Activated CD8-positive, alpha-beta T cell treated with anti-CD3 and anti-CD28 coated beads for 36 hours (primary cell): ENCODE results near the gene TBL1Y. TPM values are rescaled to one million over a fixed set of nuclear protein-coding genes. Genes with fewer than 3 reads are reported as not detected.

Experiments used
- ATAC-seq: fragments of 200-7000 bp; cut with Tn5 transposase; one replicate; pipeline ENCODE4 v1.10.0; 2021; ENCODE audit warnings: mild to moderate bottlenecking, moderate library complexity
- CTCF ChIA-PET: fragments of 350-600 bp; sonication (Branson Sonifier 250); formaldehyde crosslinking; loops from one replicate; lab custom pipeline; 2021; ENCODE audit warnings: antibody characterized with exemption; lab: Charles Lee
- POLR2A ChIA-PET: fragments of 350-600 bp; sonication (Branson Sonifier 250); formaldehyde crosslinking; loops from one replicate; lab custom pipeline; 2021; ENCODE audit warnings: antibody characterized with exemption; lab: Charles Lee
- DNase-seq: peaks from one replicate; pipeline ENCODE4 v3.0.0-alpha.2; 2020
- H3K27ac Mint-ChIP-seq: one replicate; pipeline ENCODE4 v1.8.0; 2021; ENCODE audit warnings: mild to moderate bottlenecking, mixed read lengths
- H3K27me3 Mint-ChIP-seq: one replicate; pipeline ENCODE4 v1.8.0; 2021; ENCODE audit warnings: mixed read lengths
- H3K36me3 Mint-ChIP-seq: one replicate; pipeline ENCODE4 v1.8.0; 2021; ENCODE audit warnings: low read depth, mixed read lengths
- H3K4me1 Mint-ChIP-seq: one replicate; pipeline ENCODE4 v1.8.0; 2021; ENCODE audit warnings: low read depth, mixed read lengths
- H3K4me3 Mint-ChIP-seq: one replicate; pipeline ENCODE4 v1.8.0; 2021; ENCODE audit warnings: mild to moderate bottlenecking, moderate library complexity, mixed read lengths
- H3K9me3 Mint-ChIP-seq: one replicate; pipeline ENCODE4 v1.8.0; 2021; ENCODE audit warnings: mixed read lengths
- intact Hi-C: fragments of 100-400 bp; cut with micrococcal nuclease; formaldehyde crosslinking; loops from one replicate; pipeline ENCODE4 v1.10.0; 2022
- total RNA-seq, 2 experiments: library from RNA; stranded (reverse); gene quantifications; one replicate each; pipeline ENCODE4 v1.2.3, GENCODE V29; 2021
- TF ChIP-seq, protein P1 (sequence below): fragments of 200-600 bp; IDR thresholded peaks from one replicate; pipeline ENCODE4 v1.8.0; 2022; ENCODE audit warnings: antibody characterized with exemption, mild to moderate bottlenecking

Gene TBL1Y
- total RNA-seq, 2 experiments from 2014 or later, result 0.11 TPM; not detected in 1

DNA sequence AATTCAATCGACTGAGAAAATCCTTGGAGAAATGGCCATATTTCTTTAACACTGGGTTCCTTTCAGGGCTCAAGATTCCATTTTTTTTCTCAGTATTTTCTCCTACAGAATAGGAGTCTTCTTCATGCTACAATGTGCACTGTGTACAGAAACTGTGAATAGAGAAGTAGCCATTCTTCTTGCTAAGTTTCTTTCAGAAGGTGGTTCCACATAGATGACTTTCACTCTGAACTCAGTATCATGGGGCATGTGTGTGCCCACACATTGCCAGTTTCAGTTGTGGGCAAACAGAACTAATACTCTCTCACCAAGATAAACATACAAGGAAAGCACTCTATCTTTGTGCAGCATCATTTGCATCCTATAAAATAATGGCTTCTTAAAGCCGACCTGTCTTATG, 89.4 kb downstream of the TBL1Y start:
- POLR2A ChIA-PET, result no interaction called here

DNA sequence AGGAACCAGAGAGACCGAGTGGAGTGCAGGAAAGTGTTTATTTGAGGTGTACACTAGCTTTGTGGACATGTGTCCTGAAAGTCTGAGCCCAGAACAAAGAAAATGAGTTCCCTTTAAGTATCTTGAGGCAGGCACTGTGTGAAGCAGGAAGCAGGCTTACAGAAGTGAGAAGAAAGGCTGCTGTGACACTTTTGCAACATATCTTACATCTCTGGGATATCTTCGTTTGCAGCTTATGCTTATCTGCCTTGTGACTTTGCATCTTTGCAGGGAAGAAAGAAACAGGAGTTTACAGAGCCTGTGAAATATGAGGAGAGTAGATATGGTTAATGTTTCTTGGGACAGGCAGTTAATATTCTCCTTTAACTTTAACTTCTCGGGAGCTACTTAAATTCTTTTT, 92.1 kb downstream of the TBL1Y start:
- ATAC-seq (no peak), DNase-seq (no peak)
- Mint-ChIP-seq H3K27ac (no peak overlapping the region), H3K27me3 (no peaks in the 10 kb centered on the region), H3K4me1 (no peaks in the 10 kb centered on the region), H3K36me3 (no peaks in the 10 kb centered on the region), H3K9me3 (no peaks in the 10 kb centered on the region), H3K4me3 (no peak overlapping the region)
- CTCF ChIA-PET, result interaction anchor here (1.7 kb wide), 1 partner anchor 83 kb away, joined by 5 read pairs; no protein-coding TSS in a partner anchor
- intact Hi-C loops, result no loop called here
- TF ChIP-seq, protein P1, sequence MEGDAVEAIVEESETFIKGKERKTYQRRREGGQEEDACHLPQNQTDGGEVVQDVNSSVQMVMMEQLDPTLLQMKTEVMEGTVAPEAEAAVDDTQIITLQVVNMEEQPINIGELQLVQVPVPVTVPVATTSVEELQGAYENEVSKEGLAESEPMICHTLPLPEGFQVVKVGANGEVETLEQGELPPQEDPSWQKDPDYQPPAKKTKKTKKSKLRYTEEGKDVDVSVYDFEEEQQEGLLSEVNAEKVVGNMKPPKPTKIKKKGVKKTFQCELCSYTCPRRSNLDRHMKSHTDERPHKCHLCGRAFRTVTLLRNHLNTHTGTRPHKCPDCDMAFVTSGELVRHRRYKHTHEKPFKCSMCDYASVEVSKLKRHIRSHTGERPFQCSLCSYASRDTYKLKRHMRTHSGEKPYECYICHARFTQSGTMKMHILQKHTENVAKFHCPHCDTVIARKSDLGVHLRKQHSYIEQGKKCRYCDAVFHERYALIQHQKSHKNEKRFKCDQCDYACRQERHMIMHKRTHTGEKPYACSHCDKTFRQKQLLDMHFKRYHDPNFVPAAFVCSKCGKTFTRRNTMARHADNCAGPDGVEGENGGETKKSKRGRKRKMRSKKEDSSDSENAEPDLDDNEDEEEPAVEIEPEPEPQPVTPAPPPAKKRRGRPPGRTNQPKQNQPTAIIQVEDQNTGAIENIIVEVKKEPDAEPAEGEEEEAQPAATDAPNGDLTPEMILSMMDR, result no peak
- POLR2A ChIA-PET, result no interaction called here

More for the DNA sequence above, 89.4 kb downstream of the TBL1Y start:
- Mint-ChIP-seq H3K4me1 (no peaks in the 10 kb centered on the region), H3K4me3 (no peak overlapping the region), H3K9me3 (no peaks in the 10 kb centered on the region), H3K27me3 (no peaks in the 10 kb centered on the region), H3K36me3 (no peaks in the 10 kb centered on the region), H3K27ac (no peak overlapping the region)
- CTCF ChIA-PET, result no interaction called here
- ATAC-seq, result no peak
- intact Hi-C loops, result no loop called here
- no peak for DNase-seq
- TF ChIP-seq, protein P1, result no peak

DNA sequence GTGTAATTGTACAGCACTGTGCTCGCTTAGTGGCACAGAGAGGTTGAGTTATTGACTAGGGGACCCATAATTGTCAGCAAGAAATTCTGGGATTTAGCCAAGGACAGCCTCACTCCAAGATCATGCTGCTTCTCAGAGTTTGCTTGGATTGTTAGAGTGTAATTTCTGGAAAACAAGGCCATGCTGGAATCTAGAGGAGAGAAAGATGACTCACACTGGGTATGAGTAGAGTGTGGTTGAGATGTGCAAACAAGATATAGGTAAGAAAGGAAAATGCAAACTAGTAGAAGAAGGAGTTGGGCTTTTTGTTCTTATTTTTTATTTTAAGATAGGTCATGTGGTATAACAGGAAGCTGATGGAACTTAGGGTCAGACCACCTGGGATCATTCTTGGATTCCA, 97.4 kb downstream of the TBL1Y start:
- Mint-ChIP-seq H3K4me3 (no peak overlapping the region), H3K4me1 (no peaks in the 10 kb centered on the region), H3K27ac (no peak overlapping the region), H3K9me3 (no peaks in the 10 kb centered on the region), H3K36me3 (no peaks in the 10 kb centered on the region), H3K27me3 (no peaks in the 10 kb centered on the region)
- TF ChIP-seq, protein P1, result no peak
- intact Hi-C loops, result no loop called here
- no peak for ATAC-seq
- no peak for DNase-seq
- CTCF ChIA-PET, result no interaction called here
- POLR2A ChIA-PET, result no interaction called here

DNA sequence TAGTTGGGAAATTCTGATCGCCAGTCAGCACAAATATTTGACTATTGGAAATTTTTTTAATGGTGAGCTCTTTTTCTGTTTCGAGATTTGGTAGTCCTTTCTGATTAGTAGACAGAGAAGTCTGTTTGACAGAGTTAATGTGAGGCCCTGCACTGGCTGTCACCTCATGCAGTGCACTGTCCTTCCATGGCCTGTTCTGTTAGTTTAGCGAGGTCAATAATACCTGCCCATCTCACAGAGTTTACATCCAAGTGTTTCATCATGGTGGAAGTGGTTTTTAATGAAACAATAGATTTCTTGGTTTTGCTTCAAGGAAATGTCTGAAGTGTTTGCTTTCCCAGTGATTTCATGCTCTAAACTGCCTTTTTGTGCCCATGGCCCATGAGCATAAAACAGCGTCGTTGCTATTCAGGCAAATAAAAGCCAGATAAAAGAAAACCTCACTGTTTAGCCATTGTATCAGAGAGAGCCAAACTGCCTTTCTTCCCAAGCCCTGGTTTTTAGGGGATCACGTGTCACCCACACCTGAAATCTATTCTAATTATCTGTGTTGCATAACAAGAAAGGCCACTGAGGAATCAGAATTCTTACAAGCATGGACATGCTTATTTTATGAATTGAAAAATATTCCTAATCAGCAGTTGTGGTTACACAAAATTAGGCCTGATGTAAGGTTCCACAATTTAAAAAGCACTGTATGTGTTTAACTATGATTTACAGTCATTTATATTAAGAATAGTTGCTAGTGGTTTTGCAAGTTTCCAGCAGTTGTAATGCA, 98.3 kb downstream of the TBL1Y start:
- ChIA-PET POLR2A (no interaction called here), CTCF (no interaction called here)
- Mint-ChIP-seq H3K4me3 (no peak overlapping the region), H3K4me1 (no peaks in the 10 kb centered on the region), H3K27ac (no peak overlapping the region), H3K27me3 (no peaks in the 10 kb centered on the region), H3K9me3 (no peaks in the 10 kb centered on the region), H3K36me3 (no peaks in the 10 kb centered on the region)
- TF ChIP-seq, protein P1, result no peak
- intact Hi-C loops, result no loop called here
- DNase-seq (no peak), ATAC-seq (no peak)

DNA sequence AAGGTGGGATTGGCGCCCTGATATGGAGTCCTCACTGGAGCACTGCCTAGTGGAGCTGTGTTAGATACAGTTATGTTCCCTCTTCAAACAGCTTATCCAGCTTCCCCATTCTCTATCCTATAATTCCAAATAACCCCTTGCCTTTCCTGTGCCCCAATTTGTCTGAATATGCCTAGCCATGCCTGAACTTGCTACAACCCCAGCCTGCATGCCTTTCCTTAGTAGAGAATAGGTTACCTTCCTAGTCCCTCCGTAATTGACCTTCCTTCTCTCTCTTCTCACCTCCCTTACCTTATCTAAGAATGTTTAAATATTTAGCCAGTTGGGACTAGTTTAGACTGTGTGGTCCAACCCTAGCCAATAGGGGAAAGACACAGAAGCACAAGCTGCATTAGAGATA, 102.6 kb downstream of the TBL1Y start:
- no peak for DNase-seq
- intact Hi-C loops, result no loop called here
- Mint-ChIP-seq H3K4me3 (no peak overlapping the region), H3K4me1 (no peaks in the 10 kb centered on the region), H3K9me3 (no peaks in the 10 kb centered on the region), H3K27me3 (no peaks in the 10 kb centered on the region), H3K36me3 (no peaks in the 10 kb centered on the region), H3K27ac (no peak overlapping the region)
- CTCF ChIA-PET, result no interaction called here
- ATAC-seq, result no peak
- TF ChIP-seq, protein P1, result no peak
- POLR2A ChIA-PET, result no interaction called here
